ENCODE data around the gene BIN1.

DNA sequence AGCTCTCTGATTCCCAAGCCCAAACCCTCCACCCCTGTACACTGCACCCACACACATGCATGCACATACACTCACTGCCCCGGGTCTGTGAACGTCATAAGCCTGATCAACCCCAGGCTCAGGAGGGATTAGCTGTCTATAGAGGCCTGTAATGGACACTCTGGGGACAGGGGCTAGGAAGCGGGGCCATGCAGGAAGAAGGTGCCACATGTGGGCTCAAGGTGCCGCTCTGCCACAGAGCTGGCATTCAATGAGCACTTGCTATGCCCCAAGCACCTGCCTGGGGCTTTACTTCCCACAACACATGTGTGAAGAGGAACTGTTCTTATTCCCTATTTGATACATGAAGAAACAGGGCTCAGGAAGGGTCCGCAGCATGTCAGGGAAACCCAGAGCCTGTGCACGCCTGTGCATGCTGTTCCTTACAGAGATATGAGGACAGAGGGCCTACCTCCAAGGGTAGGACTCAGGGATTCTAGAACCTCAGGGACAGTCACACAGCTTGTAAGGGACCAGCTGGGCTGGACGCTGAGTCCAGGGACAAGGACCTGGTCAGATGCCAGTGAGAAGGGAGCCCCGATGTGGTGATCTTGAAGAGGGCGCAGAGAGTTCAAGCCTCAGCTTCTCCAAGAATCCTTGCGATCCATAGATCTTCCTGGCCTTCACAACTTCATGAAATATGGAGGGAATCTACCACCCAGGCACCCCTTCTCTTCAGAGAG, 5.0 kb downstream of the BIN1 start:
- TF ChIP-seq, protein P1, sequence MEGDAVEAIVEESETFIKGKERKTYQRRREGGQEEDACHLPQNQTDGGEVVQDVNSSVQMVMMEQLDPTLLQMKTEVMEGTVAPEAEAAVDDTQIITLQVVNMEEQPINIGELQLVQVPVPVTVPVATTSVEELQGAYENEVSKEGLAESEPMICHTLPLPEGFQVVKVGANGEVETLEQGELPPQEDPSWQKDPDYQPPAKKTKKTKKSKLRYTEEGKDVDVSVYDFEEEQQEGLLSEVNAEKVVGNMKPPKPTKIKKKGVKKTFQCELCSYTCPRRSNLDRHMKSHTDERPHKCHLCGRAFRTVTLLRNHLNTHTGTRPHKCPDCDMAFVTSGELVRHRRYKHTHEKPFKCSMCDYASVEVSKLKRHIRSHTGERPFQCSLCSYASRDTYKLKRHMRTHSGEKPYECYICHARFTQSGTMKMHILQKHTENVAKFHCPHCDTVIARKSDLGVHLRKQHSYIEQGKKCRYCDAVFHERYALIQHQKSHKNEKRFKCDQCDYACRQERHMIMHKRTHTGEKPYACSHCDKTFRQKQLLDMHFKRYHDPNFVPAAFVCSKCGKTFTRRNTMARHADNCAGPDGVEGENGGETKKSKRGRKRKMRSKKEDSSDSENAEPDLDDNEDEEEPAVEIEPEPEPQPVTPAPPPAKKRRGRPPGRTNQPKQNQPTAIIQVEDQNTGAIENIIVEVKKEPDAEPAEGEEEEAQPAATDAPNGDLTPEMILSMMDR (IDR thresholded peaks at IDR 0.05; ENCODE audit: low read depth, low read length) = no peak
- TF ChIP-seq EZH2phosphoT487 (IDR thresholded peaks at IDR 0.05; ENCODE audit: low read depth) = no peak
